ENCODE results near the gene CDC37. TPM values are rescaled to one million over a fixed set of nuclear protein-coding genes. Genes with fewer than 3 reads are reported as not detected.

CDC37 gene
- total RNA-seq, 2 experiments from 2014 or later = 269 to 332 TPM

DNA sequence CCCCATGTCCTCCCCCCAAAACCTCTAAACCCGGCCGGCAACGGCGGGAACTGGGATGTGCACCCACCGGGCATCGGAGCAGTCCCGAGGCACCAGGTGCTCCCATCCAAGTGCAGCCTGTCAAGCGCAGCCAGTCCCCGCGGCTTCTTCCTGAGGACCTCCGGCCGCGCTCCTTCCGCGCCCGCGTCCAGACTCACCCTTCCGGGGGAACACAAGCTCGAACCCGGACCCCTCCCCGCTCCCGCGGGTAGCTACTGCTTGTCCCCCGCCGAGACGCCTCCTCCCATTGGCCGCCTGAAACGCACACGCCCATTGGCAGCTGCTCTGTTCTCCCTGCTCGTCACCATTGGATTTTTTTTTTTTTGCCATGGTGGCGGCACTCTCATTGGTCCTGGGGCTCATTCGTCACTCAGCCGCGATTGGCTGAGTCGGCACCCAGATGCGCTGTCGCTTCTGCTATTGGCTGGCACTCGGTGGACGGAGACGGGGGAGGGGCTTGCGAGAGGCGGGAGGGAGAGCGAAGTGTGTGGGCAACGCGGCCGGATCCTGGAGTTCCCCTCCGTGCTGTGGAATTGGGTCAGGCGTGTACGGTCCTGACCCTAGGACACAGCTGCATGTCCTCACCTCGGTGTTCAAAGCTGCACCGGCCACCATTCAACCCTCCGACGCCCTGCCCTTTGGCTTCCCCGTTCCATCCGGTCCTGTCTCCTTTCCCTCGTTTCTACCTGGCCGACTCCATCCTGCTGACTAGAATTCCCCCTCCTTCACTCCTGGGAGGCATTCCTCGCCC, 22.8 kb downstream of the CDC37 start, which contains the start of gene TYK2:
TYK2 (minus strand) TSS at position 260 of the 790 bp plus-strand sequence. CDS start 2,166 bp downstream, outside the sequence.
- TF ChIP-seq, protein P1, sequence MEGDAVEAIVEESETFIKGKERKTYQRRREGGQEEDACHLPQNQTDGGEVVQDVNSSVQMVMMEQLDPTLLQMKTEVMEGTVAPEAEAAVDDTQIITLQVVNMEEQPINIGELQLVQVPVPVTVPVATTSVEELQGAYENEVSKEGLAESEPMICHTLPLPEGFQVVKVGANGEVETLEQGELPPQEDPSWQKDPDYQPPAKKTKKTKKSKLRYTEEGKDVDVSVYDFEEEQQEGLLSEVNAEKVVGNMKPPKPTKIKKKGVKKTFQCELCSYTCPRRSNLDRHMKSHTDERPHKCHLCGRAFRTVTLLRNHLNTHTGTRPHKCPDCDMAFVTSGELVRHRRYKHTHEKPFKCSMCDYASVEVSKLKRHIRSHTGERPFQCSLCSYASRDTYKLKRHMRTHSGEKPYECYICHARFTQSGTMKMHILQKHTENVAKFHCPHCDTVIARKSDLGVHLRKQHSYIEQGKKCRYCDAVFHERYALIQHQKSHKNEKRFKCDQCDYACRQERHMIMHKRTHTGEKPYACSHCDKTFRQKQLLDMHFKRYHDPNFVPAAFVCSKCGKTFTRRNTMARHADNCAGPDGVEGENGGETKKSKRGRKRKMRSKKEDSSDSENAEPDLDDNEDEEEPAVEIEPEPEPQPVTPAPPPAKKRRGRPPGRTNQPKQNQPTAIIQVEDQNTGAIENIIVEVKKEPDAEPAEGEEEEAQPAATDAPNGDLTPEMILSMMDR (conservative IDR thresholded peaks at IDR 0.05; ENCODE audit: low read length) = 0 out of 2 replicates have a peak, but pooled peaks have one; percentile 17
- TF ChIP-seq EZH2phosphoT487 (IDR thresholded peaks at IDR 0.05; ENCODE audit: borderline replicate concordance, low read depth, low read length) = no peak

GRCh38 chr19:10379880-10380312, 23.4 kb downstream of the CDC37 start:
- TF ChIP-seq, protein P1 (conservative IDR thresholded peaks at IDR 0.05; ENCODE audit: low read length) = no peak; the same call in 1 of the 2 replicates
- TF ChIP-seq EZH2phosphoT487 (IDR thresholded peaks at IDR 0.05; ENCODE audit: borderline replicate concordance, low read depth, low read length) = no peak
- peak overlapping the region; percentile 51 for H3K27ac ChIP-seq (ENCODE audit: low read depth, low read length, poor library complexity, severe bottlenecking)
- ChIA-PET CTCF (ENCODE audit: unreplicated experiment) (interaction anchor here (0.5 to 1.3 kb wide), 4 partner anchors 9 to 109 kb away, joined by 3 to 4 read pairs (median 3); partner anchors contain the start of gene ICAM1), POLR2A (interaction anchor here (0.7 to 3.2 kb wide), 6 partner anchors 20 to 461 kb away, joined by 3 to 14 read pairs (median 5); partner anchors contain the start of genes ICAM1 and RAVER1)
- H3K9me2 ChIP-seq (ENCODE audit: insufficient read depth, low read length) = no peaks in the 10 kb centered on the region
- no peaks in the 10 kb centered on the region for H3K9me3 ChIP-seq (ENCODE audit: low read length)
- no peaks in the 10 kb centered on the region for H4K20me1 ChIP-seq (ENCODE audit: insufficient read depth, low read length)
- H3K4me3 ChIP-seq (ENCODE audit: low read depth, low read length, poor library complexity, severe bottlenecking) = peak overlapping the region; percentile 91
- H3K36me3 ChIP-seq (ENCODE audit: insufficient read depth, low read length) = peaks cover 22% of the 10 kb centered on the region
- intact Hi-C loops (cut with micrococcal nuclease; ENCODE audit: unreplicated experiment) = loop anchor here (2.0 kb wide), 2 partner anchors 47 to 111 kb away; partner anchors contain the start of gene RAVER1
- BruUV-seq (replicated peaks) = TSS peak; percentile 88
- DNase-seq (ENCODE audit: low spot score) = no peak
- H3K79me2 ChIP-seq (ENCODE audit: insufficient read depth, low read depth, low read length) = peaks cover 16% of the 10 kb centered on the region
- H3K4me2 ChIP-seq (ENCODE audit: low read length) = peak overlapping the region; percentile 94
- H2AFZ ChIP-seq (ENCODE audit: low read length) = peak overlapping the region; percentile 75; the same call in 1 of the 2 replicates
- peaks cover 11% of the 10 kb centered on the region for H3K4me1 ChIP-seq (ENCODE audit: insufficient read depth, low read length, poor library complexity, severe bottlenecking)

More for the DNA sequence above, 22.8 kb downstream of the CDC37 start, which contains the start of gene TYK2:
- peak within 1 kb of the TSS; percentile 94 for H3K4me2 ChIP-seq (ENCODE audit: low read length)
- H2AFZ ChIP-seq (ENCODE audit: low read length) = peak within 1 kb of the TSS; percentile 75; the same call in 1 of the 2 replicates
- H3K9me2 ChIP-seq (ENCODE audit: insufficient read depth, low read length) = no peaks in the 10 kb centered on the region
- peak; percentile 99 for DNase-seq (ENCODE audit: low spot score)
- H3K36me3 ChIP-seq (ENCODE audit: insufficient read depth, low read length) = peaks cover 15% of the 10 kb centered on the region
- H3K27ac ChIP-seq (ENCODE audit: low read depth, low read length, poor library complexity, severe bottlenecking) = peak within 1 kb of the TSS; percentile 52
- ChIA-PET POLR2A (interaction anchor here (0.5 to 3.2 kb wide), 9 partner anchors 20 to 185 kb away, joined by 3 to 14 read pairs (median 5); partner anchors contain the start of genes ICAM1, KRI1 and RAVER1), CTCF (ENCODE audit: unreplicated experiment) (interaction anchor here (0.5 to 1.1 kb wide), 4 partner anchors 38 to 110 kb away, joined by 3 to 6 read pairs (median 4); partner anchors contain the start of genes ICAM1 and RAVER1)
- peaks cover 16% of the 10 kb centered on the region for H3K79me2 ChIP-seq (ENCODE audit: insufficient read depth, low read depth, low read length)
- H3K9me3 ChIP-seq (ENCODE audit: low read length) = no peaks in the 10 kb centered on the region
- intact Hi-C loops (cut with micrococcal nuclease; ENCODE audit: unreplicated experiment) = loop anchor here (2.0 kb wide), 2 partner anchors 48 to 112 kb away; partner anchors contain the start of gene RAVER1
- peaks cover 10% of the 10 kb centered on the region for H3K4me1 ChIP-seq (ENCODE audit: insufficient read depth, low read length, poor library complexity, severe bottlenecking)
- no TSS peak for BruUV-seq (replicated peaks)
- H3K4me3 ChIP-seq (ENCODE audit: low read depth, low read length, poor library complexity, severe bottlenecking) = peak within 1 kb of the TSS; percentile 91
- no peaks in the 10 kb centered on the region for H4K20me1 ChIP-seq (ENCODE audit: insufficient read depth, low read length)
